OCI-LY1 (cell line): Measurements from ENCODE around the gene CPPED1.

Experiments used
- H2AFZ ChIP-seq: fragments of 200-600 bp; sonication (generic), shearing (Covaris generic); 2 replicates; pipeline ENCODE4 v1.6.0; 2014; ENCODE audit warnings: antibody characterized with exemption, mild to moderate bottlenecking, low read length
- H3F3A ChIP-seq: fragments of 200-600 bp; sonication (generic), shearing (Covaris generic); 2 replicates; pipeline ENCODE4 v1.6.0; 2014; ENCODE audit warnings: mild to moderate bottlenecking, antibody characterized with exemption, low read length, moderate library complexity; ENCODE audit not compliant: insufficient read depth
- H3K27ac ChIP-seq: fragments of 200-600 bp; sonication (generic); 2 replicates; pipeline ENCODE4 v1.5.1; 2014; ENCODE audit warnings: low read length, mixed run types, mild to moderate bottlenecking, low read depth; ENCODE audit not compliant: poor library complexity, severe bottlenecking
- H3K27me3 ChIP-seq: fragments of 200-600 bp; sonication (generic); 2 replicates; pipeline ENCODE4 v1.6.0; 2014; ENCODE audit warnings: antibody characterized with exemption, mild to moderate bottlenecking, low read length, moderate library complexity; ENCODE audit not compliant: insufficient read depth
- H3K36me3 ChIP-seq: fragments of 200-600 bp; sonication (generic); 2 replicates; pipeline ENCODE4 v1.6.1; 2014; ENCODE audit warnings: mild to moderate bottlenecking, antibody characterized with exemption, low read length, moderate library complexity, mixed read lengths; ENCODE audit not compliant: insufficient read depth
- H3K4me1 ChIP-seq: fragments of 200-600 bp; sonication (generic); 2 replicates; pipeline ENCODE4 v1.5.1; 2014; ENCODE audit warnings: mild to moderate bottlenecking, low read length, moderate library complexity; ENCODE audit not compliant: insufficient read depth, severe bottlenecking
- H3K4me2 ChIP-seq: fragments of 200-600 bp; sonication (generic), shearing (Covaris generic); 2 replicates; pipeline ENCODE4 v1.6.1; 2014; ENCODE audit warnings: low read length
- H3K4me3 ChIP-seq: fragments of 200-600 bp; sonication (generic); 2 replicates; pipeline ENCODE4 v1.5.1; 2014; ENCODE audit warnings: low read length, low read depth, mild to moderate bottlenecking, mixed read lengths; ENCODE audit not compliant: poor library complexity, severe bottlenecking
- H3K79me2 ChIP-seq: fragments of 200-600 bp; shearing (Covaris generic); 2 replicates; pipeline ENCODE4 v1.6.1; 2016; ENCODE audit warnings: mixed run types, low read length, mixed read lengths; ENCODE audit not compliant: insufficient read depth
- H3K9ac ChIP-seq: fragments of 200-600 bp; sonication (generic), shearing (Covaris generic); 2 replicates; pipeline ENCODE4 v1.6.1; 2014; ENCODE audit warnings: mild to moderate bottlenecking, low read length, mixed read lengths
- H3K9me2 ChIP-seq: fragments of 200-600 bp; sonication (generic), shearing (Covaris generic); 2 replicates; pipeline ENCODE4 v1.6.1; 2014; ENCODE audit warnings: low read depth, mild to moderate bottlenecking, low read length, mixed read lengths
- H3K9me3 ChIP-seq: fragments of 200-600 bp; shearing (Covaris generic); 2 replicates; pipeline ENCODE4 v1.6.1; 2014; ENCODE audit warnings: low read length, mixed read lengths
- H4K20me1 ChIP-seq: fragments of 200-600 bp; sonication (generic), shearing (Covaris generic); 2 replicates; pipeline ENCODE4 v1.6.0; 2016; ENCODE audit warnings: mild to moderate bottlenecking, low read length; ENCODE audit not compliant: insufficient read depth
- CTCF ChIP-seq: fragments of 200-600 bp; sonication (generic), shearing (Covaris generic); IDR thresholded peaks from 2 replicates; pipeline ENCODE4 v1.5.1; 2017; ENCODE audit warnings: mild to moderate bottlenecking, antibody characterized with exemption, low read length, moderate library complexity, mixed read lengths
- EZH2 ChIP-seq: fragments of 200-600 bp; sonication (generic), shearing (Covaris generic); IDR thresholded peaks from 2 replicates; pipeline ENCODE4 v1.8.0; 2017; ENCODE audit warnings: borderline replicate concordance, mixed run types, mild to moderate bottlenecking, antibody characterized with exemption, low read length, moderate library complexity, mixed read lengths

The CPPED1 gene

GRCh38 chr16:12758670-12759558 lies 44.8 kb downstream of the CPPED1 start:
- Histone ChIP-seq H3K9me3 (no peaks in the 10 kb centered on the region), H2AFZ (no peak overlapping the region; the same call in 1 of the 2 replicates), H3K79me2 (no peaks in the 10 kb centered on the region), H3K4me1 (peaks cover 20% of the 10 kb centered on the region), H3K9ac (0 out of 2 replicates have a peak overlapping the region, but pooled peaks have one; percentile 15), H3F3A (no peaks in the 10 kb centered on the region), H3K4me3 (peak overlapping the region; percentile 33), H4K20me1 (no peaks in the 10 kb centered on the region), H3K9me2 (no peaks in the 10 kb centered on the region), H3K27ac (no peak overlapping the region), H3K4me2 (peak overlapping the region; percentile 58), H3K27me3 (no peaks in the 10 kb centered on the region), H3K36me3 (no peaks in the 10 kb centered on the region)
- no peak for TF ChIP-seq EZH2
- no peak for TF ChIP-seq CTCF

DNA sequence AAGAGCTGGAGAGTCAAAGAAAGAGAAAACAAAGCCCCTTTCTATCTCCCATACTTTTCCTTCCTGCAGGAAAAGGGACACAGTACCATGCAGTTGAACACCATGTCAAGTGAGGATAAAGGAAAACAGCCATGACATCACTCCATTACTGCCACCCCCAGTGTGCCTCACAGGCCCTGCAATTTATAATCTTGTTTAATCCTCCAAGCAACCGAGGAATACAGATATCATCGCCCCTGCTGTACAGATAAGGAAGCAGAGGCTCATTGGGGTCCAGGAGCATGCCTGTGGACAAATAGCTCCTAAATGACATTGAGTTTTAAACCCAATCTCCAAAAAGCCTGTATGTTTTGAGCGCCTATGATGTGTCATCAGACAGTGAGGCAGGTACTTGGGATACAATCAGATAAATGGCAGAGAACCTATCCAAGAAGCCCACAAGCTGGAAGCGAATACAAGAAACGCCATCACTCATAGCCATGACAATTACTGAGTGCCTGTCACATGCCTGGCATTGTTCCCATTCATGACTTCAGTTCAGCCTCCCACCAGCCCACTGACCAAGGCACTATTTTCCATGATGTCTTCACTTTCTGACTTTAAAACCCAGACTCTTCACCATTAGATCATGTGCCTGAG lies 45.5 kb downstream of the CPPED1 start:
- no peaks in the 10 kb centered on the region for H3K27me3 ChIP-seq
- peaks cover 20% of the 10 kb centered on the region for H3K4me1 ChIP-seq
- no peak overlapping the region for H3K4me3 ChIP-seq
- H3K4me2 ChIP-seq, result no peak overlapping the region; the same call in 1 of the 2 replicates
- TF ChIP-seq EZH2, result no peak
- no peak for TF ChIP-seq CTCF
- no peak overlapping the region for H3K9ac ChIP-seq
- no peaks in the 10 kb centered on the region for H3K79me2 ChIP-seq
- no peaks in the 10 kb centered on the region for H3K9me3 ChIP-seq
- H2AFZ ChIP-seq, result no peak overlapping the region
- H3K9me2 ChIP-seq, result no peaks in the 10 kb centered on the region
- H3K27ac ChIP-seq, result no peak overlapping the region
- H4K20me1 ChIP-seq, result no peaks in the 10 kb centered on the region
- no peaks in the 10 kb centered on the region for H3F3A ChIP-seq
- no peaks in the 10 kb centered on the region for H3K36me3 ChIP-seq

GRCh38 chr16:12757546-12757945 lies 46.1 kb downstream of the CPPED1 start:
- no peaks in the 10 kb centered on the region for H3K9me3 ChIP-seq
- H4K20me1 ChIP-seq, result no peaks in the 10 kb centered on the region
- H3K9me2 ChIP-seq, result no peaks in the 10 kb centered on the region
- no peak for TF ChIP-seq EZH2
- no peak for TF ChIP-seq CTCF
- no peaks in the 10 kb centered on the region for H3F3A ChIP-seq
- H2AFZ ChIP-seq, result no peak overlapping the region
- H3K27me3 ChIP-seq, result no peaks in the 10 kb centered on the region
- no peak overlapping the region for H3K27ac ChIP-seq
- no peak overlapping the region for H3K9ac ChIP-seq
- H3K4me1 ChIP-seq, result peaks cover 20% of the 10 kb centered on the region
- H3K4me2 ChIP-seq, result no peak overlapping the region
- H3K36me3 ChIP-seq, result no peaks in the 10 kb centered on the region
- H3K79me2 ChIP-seq, result no peaks in the 10 kb centered on the region
- H3K4me3 ChIP-seq, result no peak overlapping the region
